VCaP (cell line): ENCODE results near the gene CD40.

Source experiments
- H3K27ac ChIP-seq: fragments of 450-650 bp; 2 replicates; pipeline ENCODE4 v1.5.1; 2017
- TF ChIP-seq, protein P1 (sequence below): fragments of 450-650 bp; conservative IDR thresholded peaks from 2 replicates; pipeline ENCODE4 v1.5.1; 2017; ENCODE audit warnings: mild to moderate bottlenecking, moderate library complexity

CD40 gene

DNA sequence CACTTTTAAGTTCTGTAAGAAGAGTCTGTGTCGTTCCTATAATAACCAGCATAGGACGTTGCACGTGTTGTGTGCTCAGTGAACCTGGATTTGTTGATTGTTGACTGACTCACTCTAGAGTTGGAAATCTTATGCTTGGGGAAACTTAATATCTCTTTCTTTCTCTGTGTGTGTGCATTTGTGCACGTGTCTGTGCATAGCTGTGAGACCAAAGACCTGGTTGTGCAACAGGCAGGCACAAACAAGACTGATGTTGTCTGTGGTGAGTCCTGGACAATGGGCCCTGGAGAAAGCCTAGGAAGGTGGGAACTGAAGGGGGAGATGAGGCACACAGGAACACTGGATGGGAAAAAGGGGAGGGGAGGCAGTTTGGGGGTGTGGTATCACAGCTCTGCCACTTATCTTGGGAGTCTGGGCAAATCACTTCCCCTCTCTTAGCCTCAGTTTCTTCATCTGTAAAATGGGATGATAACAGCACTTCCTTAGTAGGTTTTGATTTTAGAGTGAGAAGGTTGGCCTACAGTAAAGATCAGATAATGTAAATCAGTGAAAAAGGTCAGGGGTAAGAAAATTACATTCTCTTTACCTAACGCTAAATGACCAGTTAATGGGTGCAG, 8.4 kb downstream of the CD40 start:
- no peak overlapping the region for H3K27ac ChIP-seq
- TF ChIP-seq, protein P1, sequence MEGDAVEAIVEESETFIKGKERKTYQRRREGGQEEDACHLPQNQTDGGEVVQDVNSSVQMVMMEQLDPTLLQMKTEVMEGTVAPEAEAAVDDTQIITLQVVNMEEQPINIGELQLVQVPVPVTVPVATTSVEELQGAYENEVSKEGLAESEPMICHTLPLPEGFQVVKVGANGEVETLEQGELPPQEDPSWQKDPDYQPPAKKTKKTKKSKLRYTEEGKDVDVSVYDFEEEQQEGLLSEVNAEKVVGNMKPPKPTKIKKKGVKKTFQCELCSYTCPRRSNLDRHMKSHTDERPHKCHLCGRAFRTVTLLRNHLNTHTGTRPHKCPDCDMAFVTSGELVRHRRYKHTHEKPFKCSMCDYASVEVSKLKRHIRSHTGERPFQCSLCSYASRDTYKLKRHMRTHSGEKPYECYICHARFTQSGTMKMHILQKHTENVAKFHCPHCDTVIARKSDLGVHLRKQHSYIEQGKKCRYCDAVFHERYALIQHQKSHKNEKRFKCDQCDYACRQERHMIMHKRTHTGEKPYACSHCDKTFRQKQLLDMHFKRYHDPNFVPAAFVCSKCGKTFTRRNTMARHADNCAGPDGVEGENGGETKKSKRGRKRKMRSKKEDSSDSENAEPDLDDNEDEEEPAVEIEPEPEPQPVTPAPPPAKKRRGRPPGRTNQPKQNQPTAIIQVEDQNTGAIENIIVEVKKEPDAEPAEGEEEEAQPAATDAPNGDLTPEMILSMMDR = no peak

DNA sequence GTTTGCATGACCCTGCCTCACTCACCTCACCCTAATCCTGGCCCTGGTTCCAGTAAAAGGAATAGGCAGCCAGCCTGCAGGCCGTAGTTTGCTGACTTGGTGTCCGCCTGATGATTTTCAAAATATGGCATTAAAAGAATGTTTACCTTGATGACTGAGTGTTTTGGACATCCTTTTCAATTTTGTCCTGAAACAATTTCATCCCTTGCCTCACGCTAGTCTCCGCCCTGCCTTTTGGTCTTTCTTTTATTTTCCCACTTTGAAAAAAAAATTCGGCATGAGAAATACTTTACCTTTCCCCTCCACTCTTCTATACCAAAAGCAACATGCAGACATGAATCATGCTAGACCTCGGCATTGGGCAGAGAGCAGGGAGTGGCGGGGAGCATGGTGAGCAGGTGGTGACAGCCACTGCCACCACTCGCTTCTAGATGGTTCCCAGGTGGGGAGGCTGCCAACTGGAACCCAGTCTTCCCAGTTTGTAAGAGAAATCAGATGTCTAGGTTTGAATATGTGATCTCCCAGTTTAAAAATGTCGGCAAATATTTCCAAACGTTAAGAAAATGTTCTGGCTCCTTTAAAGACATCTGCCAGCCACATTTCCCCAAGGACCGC, 9.4 kb downstream of the CD40 start:
- TF ChIP-seq, protein P1 = no peak
- no peak overlapping the region for H3K27ac ChIP-seq

DNA sequence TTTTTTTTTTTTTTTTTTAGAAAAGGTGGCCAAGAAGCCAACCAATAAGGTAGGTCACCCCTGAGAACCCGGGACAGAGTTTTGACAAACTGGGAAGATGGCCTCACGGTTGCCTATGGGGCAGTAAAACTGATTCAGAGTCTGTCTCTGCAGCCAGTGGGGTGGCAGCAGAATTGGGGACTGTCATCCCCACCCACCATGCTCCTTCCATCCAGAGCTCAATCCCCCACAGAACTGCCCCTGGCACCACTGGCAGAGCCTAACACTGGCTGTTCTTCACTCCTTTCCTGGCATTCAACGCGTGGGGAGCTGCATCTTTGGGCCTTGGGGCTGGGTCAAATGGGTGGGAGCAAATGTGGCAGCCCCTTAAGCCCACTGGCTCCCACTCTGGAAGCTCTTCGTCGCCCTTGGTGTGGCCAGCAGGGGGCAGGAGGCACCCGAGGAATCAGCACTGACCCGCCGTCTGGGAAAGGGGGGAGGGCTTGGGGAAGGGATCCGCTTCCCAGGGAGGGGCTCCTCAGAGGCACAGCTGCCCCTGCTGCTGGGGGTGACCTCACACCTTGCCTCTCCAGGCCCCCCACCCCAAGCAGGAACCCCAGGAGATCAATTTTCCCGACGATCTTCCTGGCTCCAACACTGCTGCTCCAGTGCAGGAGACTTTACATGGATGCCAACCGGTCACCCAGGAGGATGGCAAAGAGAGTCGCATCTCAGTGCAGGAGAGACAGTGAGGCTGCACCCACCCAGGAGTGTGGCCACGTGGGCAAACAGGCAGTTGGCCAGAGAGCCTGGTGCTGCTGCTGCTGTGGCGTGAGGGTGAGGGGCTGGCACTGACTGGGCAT, 10.4 kb downstream of the CD40 start:
- TF ChIP-seq, protein P1 = peak; percentile 83
- H3K27ac ChIP-seq = no peak overlapping the region

DNA sequence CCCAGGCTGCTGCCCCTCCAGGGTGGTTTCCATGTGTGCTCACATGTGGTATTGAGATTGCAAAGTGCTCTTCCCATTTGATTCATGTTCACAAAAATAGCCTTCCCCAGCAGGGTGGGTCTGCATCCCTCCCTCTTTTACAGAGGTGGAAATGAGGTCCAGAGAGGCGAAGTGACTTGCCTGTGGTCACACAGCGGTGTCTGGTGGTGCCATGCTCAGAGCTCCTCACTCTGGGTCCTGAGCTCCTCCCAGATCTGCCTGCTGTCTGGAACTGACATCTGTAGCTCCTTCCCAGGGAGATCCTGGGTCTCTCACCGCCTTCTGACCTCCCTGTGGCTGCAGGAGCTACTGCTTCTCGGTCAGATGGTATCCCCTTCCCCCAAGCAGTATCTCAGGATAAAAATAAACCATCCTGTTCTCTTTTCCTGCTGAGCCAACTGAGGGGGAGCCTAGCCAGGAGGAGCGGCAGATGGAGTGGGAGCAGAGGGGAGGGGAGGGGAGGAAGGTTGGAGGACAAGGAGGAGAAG, 11.9 kb downstream of the CD40 start:
- H3K27ac ChIP-seq = no peak overlapping the region
- TF ChIP-seq, protein P1 = no peak

DNA sequence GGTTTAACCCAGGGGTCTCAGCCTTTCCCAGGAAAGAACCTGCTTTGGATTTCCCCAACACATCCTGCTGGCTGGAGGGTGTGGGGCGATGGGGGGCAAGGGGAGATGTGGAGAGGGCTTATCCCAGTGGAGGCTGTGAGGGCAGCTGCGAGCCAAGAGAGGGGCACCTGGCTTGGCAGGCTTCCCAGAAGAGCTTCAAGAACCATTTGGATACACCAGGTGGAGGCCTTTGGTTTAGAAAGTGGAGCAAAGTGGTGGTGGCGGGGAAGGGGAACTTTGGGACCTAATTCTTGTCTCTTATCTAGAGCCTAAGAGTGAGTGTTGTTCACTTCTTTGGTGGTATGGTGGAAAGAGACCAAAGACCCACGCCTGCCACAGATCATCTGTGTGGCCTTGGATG, 12.4 kb downstream of the CD40 start:
- no peak overlapping the region for H3K27ac ChIP-seq
- TF ChIP-seq, protein P1 = no peak

DNA sequence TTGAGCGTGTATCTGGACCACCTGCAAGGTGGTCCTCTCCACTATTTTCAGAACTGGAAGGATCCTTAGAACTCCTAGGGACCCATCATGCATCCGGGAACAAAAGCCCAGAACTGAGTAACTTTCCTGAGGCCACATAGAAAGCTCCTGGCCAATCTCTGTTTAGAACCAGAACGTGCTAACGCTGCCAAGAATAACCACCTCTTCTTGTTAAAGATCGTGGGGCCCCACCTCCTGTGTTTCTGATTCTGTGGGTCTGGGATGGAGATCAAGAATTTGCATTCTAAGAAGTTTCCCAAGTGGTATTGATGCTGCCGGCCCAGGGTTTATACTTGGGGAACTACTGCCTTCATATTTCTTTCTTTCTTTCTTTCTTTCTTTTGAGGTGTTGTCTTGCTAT, 13.3 kb downstream of the CD40 start:
- H3K27ac ChIP-seq = no peak overlapping the region
- TF ChIP-seq, protein P1 = no peak

DNA sequence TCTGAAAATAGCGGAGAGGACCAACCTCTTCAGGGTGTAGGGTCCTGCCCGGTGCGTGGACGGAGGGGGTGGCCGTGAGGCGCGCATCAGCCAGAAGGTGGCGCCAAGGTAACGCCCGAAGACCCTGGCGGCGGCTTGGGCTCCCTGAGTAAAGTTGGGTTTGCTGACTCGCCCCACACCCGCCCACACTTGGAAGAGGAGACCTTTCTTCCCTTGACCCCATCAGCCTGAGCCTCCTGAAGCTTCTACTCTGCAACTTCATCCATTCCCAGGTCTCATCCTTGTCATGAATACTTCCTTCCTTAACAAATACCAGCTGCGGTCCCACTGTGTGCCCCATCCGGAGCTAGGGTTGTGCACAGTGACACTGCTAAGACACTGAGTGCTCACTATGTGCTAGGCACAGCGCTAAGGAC, 14.6 kb downstream of the CD40 start:
- no peak overlapping the region for H3K27ac ChIP-seq
- TF ChIP-seq, protein P1 = peak; percentile 97
